HG03039 (cell line): ENCODE results near the gene ERMN.
"Not testable (repeated sequence)": the region's sequence is repeated elsewhere in the genome, so short reads cannot be mapped to it uniquely, and the experiment has no call there.

Experiments
- ATAC-seq: cut with Tn5 transposase; IDR thresholded peaks from one replicate; pipeline ENCODE4 v1.9.1; 2021; ENCODE audit warnings: mild to moderate bottlenecking, moderate library complexity; ENCODE audit not compliant: unreplicated experiment

ERMN gene, protein sequence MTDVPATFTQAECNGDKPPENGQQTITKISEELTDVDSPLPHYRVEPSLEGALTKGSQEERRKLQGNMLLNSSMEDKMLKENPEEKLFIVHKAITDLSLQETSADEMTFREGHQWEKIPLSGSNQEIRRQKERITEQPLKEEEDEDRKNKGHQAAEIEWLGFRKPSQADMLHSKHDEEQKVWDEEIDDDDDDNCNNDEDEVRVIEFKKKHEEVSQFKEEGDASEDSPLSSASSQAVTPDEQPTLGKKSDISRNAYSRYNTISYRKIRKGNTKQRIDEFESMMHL

DNA sequence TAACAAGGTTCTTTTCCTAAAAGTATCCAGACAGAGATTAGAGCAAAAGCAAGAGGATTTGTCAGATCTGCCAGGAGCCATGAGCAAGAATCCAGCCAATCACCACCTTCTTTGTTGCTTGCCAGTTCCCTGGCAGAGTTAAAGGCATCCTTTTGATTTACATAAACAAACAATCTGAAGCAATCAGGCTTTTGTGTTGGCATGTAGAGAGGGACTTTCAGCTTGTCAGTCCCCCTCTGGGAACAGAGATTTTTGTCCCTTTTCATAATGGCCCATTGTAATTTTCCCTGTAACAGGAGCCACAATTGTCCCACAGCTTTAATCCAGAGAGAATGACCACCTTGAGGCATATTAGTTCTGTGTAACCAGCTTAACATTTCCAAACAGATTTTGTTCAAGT is at the start of gene ERMN:
ERMN (minus strand) TSS at position 39 of the 400 bp plus-strand sequence. CDS start 182 bp downstream, outside the sequence.
- ATAC-seq, result no peak

DNA sequence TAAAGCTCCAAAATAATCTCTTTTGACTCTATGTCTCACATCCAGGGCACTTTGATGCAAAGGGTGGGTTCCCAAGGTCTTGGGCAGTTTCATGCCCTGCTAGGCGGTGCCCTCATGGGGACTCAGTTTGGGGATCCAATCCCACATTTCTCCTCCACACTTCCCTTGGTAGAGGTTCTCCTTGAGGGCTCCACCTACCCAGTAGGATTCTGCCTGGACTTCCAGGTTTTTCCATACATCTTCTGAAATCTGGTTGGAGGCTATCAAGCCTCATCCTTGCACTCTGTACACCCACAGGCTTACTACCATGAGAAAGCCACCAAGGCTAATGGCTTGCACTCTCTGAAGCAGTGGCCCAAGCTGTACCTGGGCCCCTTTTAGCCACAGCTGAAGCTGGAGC is 49.8 kb upstream of the ERMN start:
- no peak for ATAC-seq

DNA sequence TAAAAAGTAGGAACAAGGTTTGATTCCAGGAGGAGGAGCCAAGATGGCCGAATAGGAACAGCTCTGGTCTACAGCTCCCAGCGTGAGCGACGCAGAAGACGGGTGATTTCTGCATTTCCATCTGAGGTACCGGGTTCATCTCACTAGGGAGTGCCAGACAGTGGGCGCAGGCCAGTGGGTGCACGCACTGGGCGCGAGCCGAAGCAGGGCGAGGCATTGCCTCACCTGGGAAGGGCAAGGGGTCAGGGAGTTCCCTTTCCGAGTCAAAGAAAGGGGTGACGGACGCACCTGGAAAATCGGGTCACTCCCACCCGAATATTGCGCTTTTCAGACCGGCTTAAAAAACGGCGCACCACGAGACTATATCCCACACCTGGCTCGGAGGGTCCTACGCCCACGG is 42.9 kb upstream of the ERMN start:
- not testable (repeated sequence) for ATAC-seq

DNA sequence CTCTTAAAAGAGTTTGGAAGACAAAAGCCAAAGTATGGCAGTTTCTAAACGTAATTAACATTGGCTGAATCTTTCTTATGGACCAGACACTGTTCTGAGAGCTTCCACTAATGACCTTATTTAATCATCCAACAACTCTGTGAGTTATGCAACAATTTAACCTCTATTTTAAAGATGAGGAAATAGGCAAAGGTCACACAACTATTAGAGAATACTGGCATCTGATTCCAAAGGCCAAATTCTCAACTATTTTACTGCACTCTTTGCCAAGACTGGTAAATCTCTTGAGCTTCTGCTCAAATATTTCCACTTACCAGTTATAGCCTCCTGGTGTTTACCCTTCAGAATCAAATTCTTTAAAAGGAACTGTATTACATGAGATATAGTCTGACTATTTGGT is 42.1 kb upstream of the ERMN start:
- no peak for ATAC-seq

DNA sequence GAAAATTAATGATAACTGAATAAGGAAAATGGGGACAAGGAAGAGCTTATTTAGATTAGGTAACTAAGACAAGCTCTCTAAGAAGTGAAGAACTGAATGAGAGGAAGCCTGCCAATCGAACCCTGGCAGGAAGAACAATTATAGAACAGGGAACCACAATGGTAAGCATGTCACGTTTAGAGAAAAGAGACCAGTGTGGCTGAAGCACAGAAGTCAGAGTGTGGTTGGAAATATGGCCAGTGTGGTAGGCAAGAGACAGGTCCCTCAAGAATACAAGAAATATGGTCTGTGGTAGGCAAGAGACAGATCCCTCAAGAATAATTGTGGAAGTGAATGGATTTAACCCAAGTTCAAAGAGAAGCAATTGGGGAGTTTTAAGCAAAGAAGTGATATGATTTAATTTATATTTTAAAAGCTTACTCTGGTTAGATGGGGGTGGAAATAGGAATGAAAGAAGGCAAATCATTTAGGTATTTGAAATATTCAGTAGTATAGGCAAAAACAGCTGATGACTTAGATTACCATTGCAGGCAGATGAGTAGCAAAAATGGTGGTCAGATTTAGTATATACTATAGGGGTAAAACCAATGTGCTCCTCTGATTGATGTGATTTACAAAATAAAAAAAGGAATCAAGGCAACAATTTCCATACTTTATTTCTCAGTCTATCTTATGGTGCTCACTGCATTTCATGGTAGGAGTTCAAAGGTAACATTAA is 38.8 kb upstream of the ERMN start:
- peak; percentile 88 for ATAC-seq

DNA sequence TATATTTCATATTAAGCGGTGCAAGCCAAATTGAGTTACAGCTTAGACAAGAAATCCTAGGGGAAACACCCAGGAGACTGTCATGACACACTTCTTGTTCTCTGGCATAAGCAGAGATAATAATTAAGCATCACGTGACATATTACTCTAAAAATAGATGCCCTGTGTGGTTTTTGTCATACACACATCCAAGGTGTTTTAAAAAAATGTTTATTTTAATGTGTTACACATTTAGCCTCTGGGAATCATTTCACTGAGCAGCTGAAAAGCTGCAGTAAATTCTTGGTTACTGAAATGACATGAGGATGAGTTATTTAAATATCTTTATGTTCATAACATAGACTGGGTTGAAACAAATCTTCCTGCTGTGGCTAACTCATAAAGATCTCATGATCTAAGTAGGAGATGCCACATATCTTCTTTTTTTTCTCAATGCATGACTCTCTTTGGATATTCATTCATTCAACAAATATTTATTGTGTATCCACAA is 38.0 kb upstream of the ERMN start:
- peak; percentile 47 for ATAC-seq

DNA sequence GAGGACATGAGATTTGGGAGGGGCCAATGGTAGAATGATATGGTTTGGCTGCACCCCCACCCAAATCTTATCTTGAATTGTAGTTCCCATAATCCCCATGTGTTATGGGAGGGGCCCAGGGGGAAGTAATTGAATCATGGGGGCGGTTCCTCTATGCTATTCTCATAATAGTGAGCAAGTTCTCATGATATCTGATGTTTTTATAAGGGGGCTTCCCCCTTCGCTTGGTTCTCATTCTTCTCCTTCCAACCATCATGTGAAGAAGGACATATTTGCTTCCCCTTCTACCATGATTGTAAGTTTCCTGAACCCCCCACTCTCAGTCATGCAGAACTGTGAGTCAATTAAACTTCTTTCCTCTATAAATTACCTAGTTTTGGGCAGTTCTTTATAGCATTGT is 37.0 kb upstream of the ERMN start:
- no peak for ATAC-seq

DNA sequence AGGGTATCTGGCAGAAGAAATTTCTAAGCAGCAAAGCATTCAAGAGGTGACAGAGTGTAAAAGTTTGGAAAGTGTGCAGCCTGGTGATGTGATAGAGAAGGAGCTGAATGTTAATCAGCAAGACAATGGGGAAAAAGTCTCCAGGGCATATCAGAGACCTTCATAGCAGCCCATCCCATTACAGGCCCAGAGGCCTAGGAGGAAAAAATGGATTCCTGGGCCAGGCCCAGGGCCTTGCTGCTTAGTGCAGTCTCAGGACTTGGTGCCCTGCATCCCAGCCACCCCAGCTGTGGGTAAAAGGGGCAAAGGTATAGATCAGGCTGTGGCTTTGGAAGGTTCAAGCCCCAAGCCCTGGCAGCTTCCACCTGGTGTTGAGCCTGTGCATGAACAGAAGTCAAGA is 35.9 kb upstream of the ERMN start:
- no peak for ATAC-seq

DNA sequence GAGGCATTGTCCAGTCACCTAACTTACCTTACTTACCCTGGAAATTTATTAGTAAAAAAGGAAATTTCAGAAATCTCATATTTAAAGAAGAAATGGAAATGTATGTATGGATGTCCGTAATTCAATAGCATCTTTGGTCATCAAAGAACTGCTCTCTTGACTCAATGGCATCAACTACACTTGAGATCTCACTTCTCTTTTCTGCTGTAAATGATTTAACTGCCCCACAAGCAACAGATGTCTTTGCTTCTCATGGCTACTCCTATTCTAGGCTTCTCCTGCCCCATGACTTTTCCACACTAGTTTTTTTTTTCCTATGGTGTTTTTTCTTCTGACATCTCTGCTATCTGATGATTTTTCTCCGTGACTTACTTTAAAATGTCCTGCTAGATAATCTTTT is 34.0 kb upstream of the ERMN start:
- no peak for ATAC-seq

DNA sequence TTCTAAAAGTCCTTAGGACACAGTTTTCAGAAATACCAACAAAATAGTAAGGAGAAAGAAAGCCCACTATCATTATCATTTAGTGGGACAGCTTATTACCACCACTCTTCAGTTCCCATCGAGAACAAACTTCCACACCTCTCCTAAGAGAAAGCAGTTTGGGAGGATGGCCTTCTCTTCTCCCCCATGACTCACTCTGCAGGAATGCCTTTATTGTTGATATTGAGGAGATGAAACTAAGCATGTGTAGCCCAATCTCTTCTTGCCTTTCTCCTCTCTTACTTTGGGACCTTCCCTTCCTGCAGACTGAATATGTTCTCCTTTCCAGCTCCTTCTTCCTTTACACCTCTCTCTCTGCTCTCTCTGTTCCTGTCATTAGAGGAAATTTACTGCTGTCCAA is 30.0 kb upstream of the ERMN start:
- no peak for ATAC-seq

DNA sequence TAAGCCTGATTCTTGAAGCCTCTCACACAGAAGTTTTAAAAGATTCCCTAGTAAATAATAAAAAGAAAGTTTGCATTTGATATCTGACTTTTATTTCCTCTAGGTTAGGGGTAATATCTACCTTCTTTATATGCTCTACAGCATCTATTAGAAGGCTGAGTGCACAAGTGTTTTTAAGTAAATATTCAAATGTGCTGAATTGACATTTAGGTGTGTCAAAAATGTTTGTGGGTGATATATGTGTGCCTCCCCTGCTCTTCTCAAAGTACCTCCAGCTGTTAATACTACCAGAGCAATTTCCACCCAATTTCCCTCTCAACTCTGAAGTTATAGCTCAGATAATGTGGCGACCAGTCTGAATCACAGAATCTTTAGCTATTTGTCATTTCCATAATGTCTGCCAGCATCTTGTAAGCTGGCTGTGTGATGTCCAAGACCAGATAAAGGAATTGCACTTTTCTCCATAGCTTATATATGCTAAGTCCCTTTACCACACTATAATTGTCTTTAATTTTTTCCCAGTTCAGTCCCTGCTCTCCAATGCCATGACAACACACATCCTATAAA is 24.4 kb upstream of the ERMN start:
- ATAC-seq, result no peak

DNA sequence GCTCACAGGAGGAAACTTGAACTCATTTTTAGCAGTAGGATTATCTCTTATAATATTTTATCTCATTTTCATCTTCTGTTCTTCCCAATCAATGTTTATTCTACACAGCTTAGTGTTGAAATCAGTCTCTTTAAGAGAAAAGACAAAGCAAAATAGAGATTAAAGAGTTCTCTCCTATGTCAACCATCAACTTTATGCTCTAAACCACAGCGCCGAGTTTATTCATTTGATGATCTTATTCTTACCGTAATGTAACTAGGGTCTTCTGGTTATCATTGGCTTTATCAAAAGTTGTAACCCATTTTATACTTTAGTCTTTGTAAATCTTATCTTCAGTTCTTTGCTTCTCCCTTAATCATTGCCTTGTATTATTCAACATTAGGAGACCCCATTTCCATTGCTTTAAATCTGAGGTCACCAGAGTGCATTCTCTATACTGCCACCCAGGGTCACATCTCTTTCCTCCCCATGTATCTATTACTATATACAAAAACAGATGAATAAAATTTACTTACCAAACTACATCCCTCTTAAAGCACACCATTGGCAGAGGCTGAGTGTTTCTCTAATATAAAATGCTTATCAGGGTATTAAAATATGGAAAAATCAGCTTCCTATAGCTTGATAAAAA is 22.8 kb upstream of the ERMN start:
- no peak for ATAC-seq

DNA sequence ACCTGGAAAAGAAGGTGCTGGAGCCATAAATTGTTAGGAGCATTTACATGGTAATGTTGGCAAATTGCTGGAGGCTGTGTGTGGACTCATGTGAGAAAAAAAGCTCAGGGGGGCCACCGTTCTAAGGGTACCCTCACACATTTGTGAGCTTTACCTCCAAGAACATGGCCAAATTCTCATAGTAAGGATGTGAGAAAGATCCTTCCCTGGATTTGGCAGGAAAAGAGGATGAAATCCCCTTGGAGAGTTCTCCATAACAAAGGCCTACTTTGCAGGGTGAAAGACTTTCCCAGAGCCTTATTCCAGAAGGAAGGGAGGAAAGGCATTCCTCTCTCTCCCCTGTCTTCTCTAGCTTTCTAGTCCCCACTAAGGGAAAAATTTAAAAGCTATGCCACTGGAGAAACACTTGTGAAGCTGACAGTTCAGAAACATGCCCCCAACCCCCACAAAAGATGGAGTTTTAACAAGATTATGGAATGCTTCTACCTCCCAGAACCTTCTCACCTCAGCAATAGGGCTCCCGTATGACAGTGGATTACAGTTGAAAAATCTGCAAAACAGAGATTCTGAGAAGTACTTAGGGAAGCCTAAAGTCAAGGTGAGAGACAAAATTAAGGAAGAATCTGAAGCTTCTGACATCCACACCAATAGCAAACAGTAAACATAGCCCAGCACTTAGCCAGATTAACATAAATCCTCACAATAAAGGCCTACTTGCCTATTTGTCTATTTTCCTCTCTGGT is 20.2 kb upstream of the ERMN start:
- no peak for ATAC-seq

DNA sequence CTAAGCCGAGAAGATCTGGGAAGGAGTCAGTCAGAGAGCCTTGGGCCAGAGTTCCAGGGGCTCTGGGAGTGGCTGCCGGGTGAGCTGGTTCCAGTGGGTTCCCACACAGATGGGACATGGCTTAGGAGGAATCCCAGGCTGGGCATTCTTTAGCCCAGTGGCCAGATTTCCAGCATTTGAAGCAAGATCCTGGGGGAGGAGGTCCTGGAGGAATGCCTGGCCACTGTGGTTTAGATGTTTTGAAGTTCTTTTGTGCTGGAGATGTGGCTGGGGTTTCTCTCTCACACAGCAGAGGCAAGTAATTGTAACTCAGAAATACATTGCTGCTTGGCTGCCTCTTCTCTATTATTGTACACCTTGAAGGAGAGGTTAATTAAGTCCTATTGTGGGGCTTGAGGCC is 15.8 kb upstream of the ERMN start:
- ATAC-seq, result not testable (repeated sequence)

DNA sequence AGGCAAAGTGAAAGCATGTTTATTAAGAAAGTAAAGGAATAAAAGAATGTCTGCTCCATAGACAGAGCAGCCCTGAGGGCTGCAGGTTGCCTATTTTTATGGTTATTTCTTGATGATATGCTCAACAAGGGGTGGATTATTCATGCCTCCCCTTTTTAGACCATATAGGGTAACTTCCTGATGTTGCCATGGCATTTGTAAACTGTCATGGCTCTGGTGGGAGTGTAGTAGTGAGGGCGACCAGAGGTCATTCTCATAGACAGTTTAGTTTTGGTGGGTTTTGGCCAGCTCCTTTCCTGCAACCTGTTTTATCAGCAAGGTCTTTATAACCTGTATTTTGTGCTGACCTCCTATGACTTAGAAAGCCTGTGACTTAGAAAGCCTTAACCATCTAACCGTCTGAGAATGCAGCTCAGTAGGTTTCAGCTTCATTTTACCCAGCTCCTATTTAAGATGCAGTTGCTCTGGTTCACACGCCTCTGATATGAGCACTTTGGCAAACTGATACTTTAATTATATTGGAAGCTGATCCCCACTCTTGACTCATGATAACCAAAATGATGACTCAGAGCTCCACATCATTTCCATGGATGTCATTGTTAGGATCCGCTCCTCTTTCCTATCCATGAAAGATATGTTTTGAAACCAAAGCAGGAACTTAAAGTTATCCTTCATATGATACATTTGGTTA is 14.5 kb upstream of the ERMN start:
- ATAC-seq, result no peak

DNA sequence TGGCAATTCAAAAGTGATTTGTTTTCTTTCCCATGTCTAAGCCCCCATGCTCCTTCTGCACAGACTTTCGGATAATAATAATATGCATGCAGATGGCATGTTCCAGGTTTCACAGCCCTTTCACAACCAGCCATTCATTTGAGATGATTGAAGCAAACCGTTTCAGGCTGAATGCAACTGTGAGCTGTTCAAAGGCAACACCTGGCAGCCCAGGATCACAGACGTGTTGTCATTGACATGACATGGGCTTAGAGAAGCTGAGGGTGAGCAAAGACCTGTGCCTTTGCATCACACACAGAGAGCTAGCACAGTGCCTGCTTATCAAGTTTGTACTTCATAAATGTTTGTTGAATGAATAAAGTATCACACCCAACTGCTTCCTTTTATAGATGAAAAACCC is 12.4 kb upstream of the ERMN start:
- ATAC-seq, result no peak

DNA sequence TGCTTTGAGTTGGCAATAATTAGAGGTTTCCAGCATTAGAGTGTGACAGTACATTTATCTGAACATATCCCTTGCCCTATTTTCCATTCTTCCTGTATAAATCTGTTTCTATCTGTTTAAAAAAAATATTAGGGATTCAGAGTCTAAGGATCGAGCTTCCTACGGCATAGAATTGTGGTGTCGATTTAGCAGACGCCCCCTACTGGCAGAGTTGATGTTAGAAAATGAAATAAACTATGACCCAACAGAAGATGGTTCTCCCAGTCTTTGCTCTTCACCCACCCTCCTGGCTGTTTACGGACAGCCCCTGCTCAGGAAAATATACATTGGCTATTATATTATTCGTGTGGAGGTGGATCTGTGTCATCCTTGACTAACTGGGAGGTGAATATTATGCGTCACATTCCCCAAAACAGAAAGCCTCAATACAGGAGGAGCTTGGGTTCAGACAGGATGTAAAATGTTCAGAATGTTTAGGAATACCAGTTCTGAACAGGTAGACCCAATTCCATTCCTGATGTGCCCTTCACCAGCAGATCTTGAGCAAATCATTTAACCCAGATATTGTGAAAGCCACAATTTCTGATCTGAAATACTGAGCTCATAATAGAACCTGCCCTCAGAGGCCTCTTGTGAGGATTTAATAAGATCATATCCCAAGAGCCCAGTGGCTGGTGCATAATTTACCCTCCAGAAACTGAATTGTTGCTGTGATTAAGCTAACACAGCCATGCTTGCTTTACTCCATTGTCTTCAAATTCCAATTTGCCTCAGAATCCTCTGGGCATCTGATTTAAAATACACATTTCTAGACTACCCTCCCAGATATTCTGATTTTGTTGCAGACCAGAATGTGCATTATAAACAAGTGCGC is 10.8 kb upstream of the ERMN start:
- ATAC-seq, result no peak

DNA sequence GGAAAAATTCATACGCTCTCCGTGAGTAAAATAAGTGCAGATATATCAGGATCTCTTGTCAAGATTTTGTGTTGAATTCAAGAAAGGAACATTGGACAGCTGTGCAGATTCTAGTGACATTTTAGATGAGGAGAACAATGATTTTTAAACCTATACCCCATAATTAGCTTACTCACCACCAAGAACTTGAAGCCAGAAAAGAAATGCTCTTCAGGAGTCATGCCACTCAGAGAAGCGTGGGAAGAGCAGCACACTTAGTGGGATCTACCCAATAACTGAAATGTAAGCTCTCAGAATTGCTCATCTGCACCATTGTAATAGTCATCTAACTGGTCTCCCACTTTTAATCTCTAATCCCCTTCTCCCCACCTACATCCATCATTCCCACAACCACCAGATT is 9.2 kb upstream of the ERMN start:
- ATAC-seq, result no peak

DNA sequence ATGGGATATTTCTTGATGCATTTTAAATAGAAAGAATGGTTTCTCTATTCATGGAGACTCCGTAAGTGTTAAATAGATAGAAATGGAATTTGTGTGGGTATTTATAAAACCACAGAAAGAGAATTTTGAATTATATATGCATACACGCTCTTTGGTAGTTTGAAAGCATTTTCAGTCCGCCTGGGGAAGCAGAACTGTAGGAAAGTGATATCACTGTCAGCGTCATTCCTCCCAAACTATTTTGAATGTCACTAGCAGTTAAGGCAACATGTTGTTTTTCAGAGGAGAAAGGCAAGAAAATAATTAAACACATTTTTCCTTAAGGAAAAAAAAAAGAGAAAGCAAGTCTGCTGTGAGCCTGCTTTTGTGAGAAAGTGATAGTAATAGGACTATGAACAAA is 8.7 kb upstream of the ERMN start:
- ATAC-seq, result no peak
